Fibroblast of peridontal ligament (primary cell): Measurements from ENCODE around the gene LDB2.

ENCODE experiments used
- DNase-seq: peaks from one replicate; pipeline ENCODE4 v3.0.0-alpha.2; 2010; ENCODE audit errors: extremely low read depth

LDB2 gene

GRCh38 chr4:16489226-16489625 is 409.2 kb downstream of the LDB2 start:
- DNase-seq: no peak

- DNase-seq: no peak
These were observed 410.4 kb downstream of the LDB2 start for GRCh38 chr4:16488084-16488483.

DNA sequence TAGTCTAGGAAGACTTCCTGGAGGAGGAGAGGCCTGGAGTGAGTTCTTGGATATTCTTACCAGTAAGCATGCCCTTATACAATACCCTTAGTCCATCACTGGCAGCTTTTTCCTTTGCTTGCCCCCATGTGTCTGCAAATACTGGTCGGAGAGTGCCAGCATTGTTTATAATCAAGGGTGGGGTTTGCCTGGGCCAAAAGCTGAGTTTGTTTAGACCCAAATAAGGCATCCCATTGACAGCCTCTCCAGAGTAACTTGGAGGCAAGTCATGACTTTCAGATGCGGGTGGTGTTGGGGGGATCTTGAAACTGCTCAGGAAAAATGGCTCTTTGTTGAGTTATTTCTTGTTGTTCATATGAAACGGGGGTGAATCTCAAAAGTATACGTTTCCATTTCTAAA is 413.7 kb downstream of the LDB2 start:
- no peak for DNase-seq

GRCh38 chr4:16483540-16483939 is 414.9 kb downstream of the LDB2 start:
- no peak for DNase-seq

- no peak for DNase-seq
These were observed 418.4 kb downstream of the LDB2 start for GRCh38 chr4:16480011-16480410.

GRCh38 chr4:16472537-16472936 is 425.9 kb downstream of the LDB2 start:
- no peak for DNase-seq

DNA sequence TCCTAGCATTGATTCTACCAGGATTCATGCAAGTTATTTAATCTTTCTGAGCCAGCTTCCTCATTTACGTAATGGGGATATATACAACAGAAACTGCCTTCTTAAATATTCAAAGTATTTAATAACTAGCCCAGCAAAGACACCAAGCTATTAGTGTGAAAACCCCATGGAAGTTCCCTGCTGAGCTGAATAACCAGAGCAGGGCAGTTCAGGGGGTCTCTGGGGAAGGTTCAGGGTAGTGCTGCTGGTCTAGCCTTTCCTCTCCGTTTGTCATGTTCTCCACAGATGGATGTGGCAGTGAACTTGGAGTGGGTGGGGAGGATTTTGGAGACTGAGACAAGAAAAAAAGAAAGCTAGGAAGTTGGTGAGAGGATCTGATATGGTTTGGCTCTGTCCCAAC is 431.4 kb downstream of the LDB2 start:
- DNase-seq: no peak

DNA sequence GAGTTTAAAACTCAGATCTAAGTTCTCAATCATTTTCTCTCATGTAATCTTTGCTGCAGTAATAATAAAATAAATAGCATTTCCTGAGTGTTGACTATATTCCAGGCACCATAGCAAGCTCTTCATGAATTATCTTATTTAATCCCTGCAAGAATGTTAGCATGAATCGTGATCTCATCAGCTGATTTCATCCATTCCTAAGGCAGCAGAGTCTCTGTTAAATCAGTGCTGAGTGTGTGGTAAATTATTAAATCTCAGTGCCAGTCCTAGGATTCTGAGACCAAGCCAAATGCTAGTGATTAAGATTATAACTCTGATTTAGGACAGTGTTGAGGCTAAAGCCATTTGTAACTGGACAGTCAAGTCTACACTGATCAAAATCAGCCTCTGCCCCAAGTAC is 431.9 kb downstream of the LDB2 start:
- no peak for DNase-seq

GRCh38 chr4:16464651-16465050 is 433.8 kb downstream of the LDB2 start:
- no peak for DNase-seq

DNA sequence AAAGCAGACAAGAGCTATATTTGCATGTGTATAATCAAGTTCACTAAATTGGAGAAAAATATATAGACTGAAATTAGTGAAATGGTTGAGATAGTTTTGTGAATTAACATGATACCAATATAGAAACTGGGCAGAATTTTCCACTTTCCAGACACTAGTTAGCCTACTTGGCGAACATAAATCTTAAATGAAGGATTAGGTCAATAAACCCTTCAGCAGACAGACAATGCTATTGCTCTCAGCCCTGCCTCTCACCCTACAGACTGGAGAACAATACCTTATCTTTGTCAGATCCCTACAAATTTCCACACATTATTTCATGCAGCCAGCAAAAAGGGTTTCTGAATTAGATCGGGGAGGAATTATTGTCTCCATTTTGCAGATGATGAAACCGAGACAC is 435.8 kb downstream of the LDB2 start:
- no peak for DNase-seq

GRCh38 chr4:16461362-16461761 is 437.1 kb downstream of the LDB2 start:
- peak; percentile 10 for DNase-seq

- DNase-seq: peak; percentile 20
These were observed 440.5 kb downstream of the LDB2 start for GRCh38 chr4:16457944-16458343.
